NB4 (cell line): ENCODE results near the gene CD14.

Experiments
- CTCF ChIP-seq: IDR thresholded peaks from one replicate; pipeline ENCODE4 v1.5.1; 2012; ENCODE audit warnings: low read depth, low read length
- MYC ChIP-seq: IDR thresholded peaks from 2 replicates; pipeline ENCODE4 v1.6.1; 2011; ENCODE audit warnings: low read depth, low read length
- POLR2A ChIP-seq: IDR thresholded peaks from 2 replicates; pipeline ENCODE4 v1.6.1; 2011; ENCODE audit warnings: mild to moderate bottlenecking; ENCODE audit not compliant: insufficient read length; ENCODE audit errors: extremely low read depth
- TF ChIP-seq, protein P1 (sequence below): IDR thresholded peaks from 2 replicates; pipeline ENCODE4 v1.6.1; 2011; ENCODE audit warnings: low read depth, low read length

- no peak for TF ChIP-seq CTCF
- no peak for TF ChIP-seq POLR2A
- TF ChIP-seq, protein P1, sequence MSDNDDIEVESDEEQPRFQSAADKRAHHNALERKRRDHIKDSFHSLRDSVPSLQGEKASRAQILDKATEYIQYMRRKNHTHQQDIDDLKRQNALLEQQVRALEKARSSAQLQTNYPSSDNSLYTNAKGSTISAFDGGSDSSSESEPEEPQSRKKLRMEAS: no peak
- no peak for TF ChIP-seq MYC
Measured at GRCh38 chr5:140678993-140679392, 46.0 kb upstream of the CD14 start.
